Sigmoid colon (tissue), 7 donors: ENCODE results near the gene PAQR4. TPM values are rescaled to one million over a fixed set of nuclear protein-coding genes. Genes with fewer than 3 reads are reported as not detected.

Source experiments
- DNase-seq: peaks from one replicate; pipeline ENCODE4 v3.0.0-alpha.2; 2019
- H3K27ac ChIP-seq, 4 donors: fragments of 200-600 bp; sonication (generic); one replicate each; pipeline ENCODE4 v1.5.1; 2016 to 2019; ENCODE audit warnings: mild to moderate bottlenecking in 1 of 4
- H3K27me3 ChIP-seq, 3 donors: fragments of 200-600 bp; sonication (generic); one replicate each; pipeline ENCODE4 v1.5.1; 2019; ENCODE audit warnings: mild to moderate bottlenecking in 1 of 3
- H3K36me3 ChIP-seq, 4 donors: fragments of 200-600 bp; sonication (generic); one replicate each; pipeline ENCODE4 v1.5.1; 2016 to 2019
- H3K4me1 ChIP-seq, 4 donors: fragments of 200-600 bp; sonication (generic); one replicate each; pipeline ENCODE4 v1.5.1; 2017 to 2019
- H3K4me3 ChIP-seq, 4 donors: fragments of 200-600 bp; sonication (generic); one replicate each; pipeline ENCODE4 v1.5.1; 2017 to 2019; ENCODE audit warnings: mild to moderate bottlenecking in 2 of 4, moderate library complexity in 1 of 4
- H3K9me3 ChIP-seq, 4 donors: fragments of 200-600 bp in 3 of 4; sonication (generic) in 3 of 4; one replicate each; pipeline versions ENCODE4 v1.5.1 to v1.6.1; 2013 to 2019
- EP300 ChIP-seq, 4 donors: sonication (generic); formaldehyde crosslinking; IDR thresholded peaks; one replicate each; pipeline ENCODE4 v1.6.1; 2017; ENCODE audit warnings: antibody characterized with exemption in 4 of 4
- POLR2A ChIP-seq, 2 donors: fragments of 450-650 bp; IDR thresholded peaks; one replicate each; pipeline ENCODE4 v1.6.1; 2016; ENCODE audit warnings: antibody characterized with exemption in 2 of 2, mild to moderate bottlenecking in 2 of 2, moderate library complexity in 2 of 2
- POLR2AphosphoS5 ChIP-seq, 4 donors: sonication (generic); formaldehyde crosslinking; IDR thresholded peaks; one replicate each; pipeline ENCODE4 v1.6.1; 2017; ENCODE audit warnings: antibody characterized with exemption in 4 of 4
- WGBS, 2 donors: extraction: QIAGEN DNeasy Blood & Tissue Kit; methylation state at CpG; one replicate each; pipeline ENCODE4 v1.1.7; 2013; 5-methylcytosine and 5-hydroxymethylcytosine counted together
- intact Hi-C: fragments of 100-400 bp; cut with DNase I; formaldehyde crosslinking; loops from one replicate; pipeline ENCODE4 v1.15.1; 2023
- polyA plus RNA-seq, 3 donors: library from polyadenylated mRNA; stranded (reverse); fragments of 200-250 nt; gene quantifications; one replicate each; pipeline ENCODE4 v1.2.3, GENCODE V29; 2013
- total RNA-seq, 4 donors: library from RNA; depleted of rRNA; stranded (reverse); fragments of >200 nt; gene quantifications; one replicate each; pipeline ENCODE4 v1.1.0, GENCODE V29; 2016
- TF ChIP-seq, protein P1 (sequence below), 4 experiments: fragments of 450-650 bp in 3 of 4; fragments of 200-600 bp in 1 of 4; IDR thresholded peaks; one replicate each; pipeline ENCODE4 v1.5.1; 2016 to 2019; ENCODE audit warnings: antibody characterized with exemption in 4 of 4, mild to moderate bottlenecking in 3 of 4, moderate library complexity in 2 of 4
- donor health status: healthy with polysubstance abuse.
- donor health status: Bipolar disorder and iron deficiency.
- donor health status: healthy.

The PAQR4 gene
- total and polyA plus RNA-seq, 7 donors, result 0.83 to 22.1 (median 3.6) TPM

GRCh38 chr16:3009568-3010390 is 40.6 kb downstream of the PAQR4 start:
- DNase-seq, result no peak
- 48 to 64% methylated on average over 21 of the region's 21 CpGs for WGBS, 2 donors
- TF ChIP-seq POLR2A (IDR thresholded peaks at IDR 0.05) (no peak), EP300 (IDR thresholded peaks at IDR 0.05) (no peak), POLR2AphosphoS5 (IDR thresholded peaks at IDR 0.05) (no peak)
- TF ChIP-seq, protein P1, sequence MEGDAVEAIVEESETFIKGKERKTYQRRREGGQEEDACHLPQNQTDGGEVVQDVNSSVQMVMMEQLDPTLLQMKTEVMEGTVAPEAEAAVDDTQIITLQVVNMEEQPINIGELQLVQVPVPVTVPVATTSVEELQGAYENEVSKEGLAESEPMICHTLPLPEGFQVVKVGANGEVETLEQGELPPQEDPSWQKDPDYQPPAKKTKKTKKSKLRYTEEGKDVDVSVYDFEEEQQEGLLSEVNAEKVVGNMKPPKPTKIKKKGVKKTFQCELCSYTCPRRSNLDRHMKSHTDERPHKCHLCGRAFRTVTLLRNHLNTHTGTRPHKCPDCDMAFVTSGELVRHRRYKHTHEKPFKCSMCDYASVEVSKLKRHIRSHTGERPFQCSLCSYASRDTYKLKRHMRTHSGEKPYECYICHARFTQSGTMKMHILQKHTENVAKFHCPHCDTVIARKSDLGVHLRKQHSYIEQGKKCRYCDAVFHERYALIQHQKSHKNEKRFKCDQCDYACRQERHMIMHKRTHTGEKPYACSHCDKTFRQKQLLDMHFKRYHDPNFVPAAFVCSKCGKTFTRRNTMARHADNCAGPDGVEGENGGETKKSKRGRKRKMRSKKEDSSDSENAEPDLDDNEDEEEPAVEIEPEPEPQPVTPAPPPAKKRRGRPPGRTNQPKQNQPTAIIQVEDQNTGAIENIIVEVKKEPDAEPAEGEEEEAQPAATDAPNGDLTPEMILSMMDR (IDR thresholded peaks at IDR 0.05), result no peak
- peaks cover 0 to 3% (median 3%) of the 10 kb centered on the region in 4 donors for H3K4me1 ChIP-seq
- H3K36me3 ChIP-seq, result no peaks in the 10 kb centered on the region
- intact Hi-C loops, result no loop called here
- peaks cover 24 to 95% (median 84%) of the 10 kb centered on the region in 3 donors for H3K27me3 ChIP-seq
- no peak overlapping the region for H3K4me3 ChIP-seq
- H3K27ac ChIP-seq, result no peak overlapping the region
- no peaks in the 10 kb centered on the region for H3K9me3 ChIP-seq

- Histone ChIP-seq H3K9me3 (no peaks in the 10 kb centered on the region), H3K27me3 (peaks cover 24 to 87% (median 77%) of the 10 kb centered on the region in 3 donors), H3K36me3 (no peaks in the 10 kb centered on the region), H3K27ac (no peak overlapping the region), H3K4me3 (no peak overlapping the region), H3K4me1 (no peaks in the 10 kb centered on the region)
- intact Hi-C loops, result no loop called here
- WGBS, 2 donors, result 94 to 95% methylated on average over 8 of the region's 8 CpGs
- no peak for DNase-seq
- TF ChIP-seq POLR2AphosphoS5 (IDR thresholded peaks at IDR 0.05) (no peak), POLR2A (IDR thresholded peaks at IDR 0.05) (no peak), EP300 (IDR thresholded peaks at IDR 0.05) (no peak)
- TF ChIP-seq, protein P1 (IDR thresholded peaks at IDR 0.05), result no peak
Measured at GRCh38 chr16:3010510-3010909, 41.4 kb downstream of the PAQR4 start.

DNA sequence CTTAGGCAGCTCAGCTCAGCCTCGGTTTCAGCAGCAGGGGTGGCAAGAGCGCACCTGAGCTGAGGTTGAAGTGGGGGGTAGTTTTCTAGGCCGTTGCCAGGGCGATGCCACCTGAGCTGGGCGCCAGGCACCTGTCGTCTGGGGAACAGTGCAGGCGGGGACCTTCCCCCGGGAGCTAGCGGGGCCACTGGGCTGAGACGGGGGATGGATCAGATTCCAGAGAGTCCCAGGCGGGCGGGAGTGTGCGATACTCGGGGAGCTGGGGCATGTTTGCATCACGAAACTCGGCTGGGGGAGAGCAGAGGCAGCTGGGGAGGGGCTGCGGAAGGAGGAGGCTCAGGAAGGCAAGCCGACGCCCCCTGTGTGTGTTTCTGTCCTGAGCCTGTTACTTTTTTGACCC is 43.1 kb downstream of the PAQR4 start:
- TF ChIP-seq POLR2AphosphoS5 (IDR thresholded peaks at IDR 0.05) (no peak), POLR2A (IDR thresholded peaks at IDR 0.05) (no peak), EP300 (IDR thresholded peaks at IDR 0.05) (no peak)
- TF ChIP-seq, protein P1 (IDR thresholded peaks at IDR 0.05), result no peak
- H3K27me3 ChIP-seq, result peaks cover 23 to 76% (median 67%) of the 10 kb centered on the region in 3 donors
- no peak overlapping the region for H3K4me3 ChIP-seq
- 13 to 34% methylated on average over 19 of the region's 19 CpGs for WGBS, 2 donors
- no peak overlapping the region for H3K27ac ChIP-seq
- H3K4me1 ChIP-seq, result no peaks in the 10 kb centered on the region
- no peaks in the 10 kb centered on the region for H3K9me3 ChIP-seq
- DNase-seq, result no peak
- intact Hi-C loops, result no loop called here
- H3K36me3 ChIP-seq, result no peaks in the 10 kb centered on the region

DNA sequence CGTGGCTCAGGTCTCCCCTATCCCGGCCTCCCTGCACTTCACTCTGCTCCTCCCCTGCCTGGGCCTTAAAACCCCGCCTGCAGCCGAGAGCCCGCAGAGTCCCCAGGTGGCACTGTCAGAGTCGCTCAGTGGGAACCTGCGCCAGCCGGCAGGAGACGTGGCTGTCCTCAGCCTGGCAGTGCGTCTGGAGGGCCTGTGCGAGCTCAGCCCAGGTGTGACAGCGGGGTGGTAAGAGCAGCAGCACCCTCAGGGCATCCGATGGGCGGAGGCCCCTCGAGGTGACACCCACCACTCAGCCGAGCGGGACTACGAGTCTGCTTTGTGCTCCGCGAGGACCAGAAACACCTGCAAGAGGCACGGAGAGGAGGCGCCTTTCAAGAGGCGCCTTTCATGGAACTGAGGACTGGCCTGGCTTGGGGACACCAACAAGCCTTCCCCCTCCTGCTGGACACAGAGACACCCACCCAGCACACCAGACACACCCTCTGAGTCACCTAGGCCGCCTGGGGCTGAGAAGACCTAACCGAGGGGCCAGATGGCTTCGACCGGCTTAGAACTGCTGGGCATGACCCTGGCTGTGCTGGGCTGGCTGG is 43.8 kb downstream of the PAQR4 start, which contains the start of gene CLDN9:
Gene CLDN9, plus strand, starts transcription at position 96 of the 593 bp plus-strand sequence. Its CDS starts 440 bp downstream, at position 536.
- intact Hi-C loops, result no loop called here
- H3K4me1 ChIP-seq, result peaks cover 0 to 7% (median 4%) of the 10 kb centered on the region in 4 donors
- H3K9me3 ChIP-seq, result no peaks in the 10 kb centered on the region
- DNase-seq, result no peak
- TF ChIP-seq POLR2A (IDR thresholded peaks at IDR 0.05), result no peak
- no peak for TF ChIP-seq POLR2AphosphoS5 (IDR thresholded peaks at IDR 0.05)
- TF ChIP-seq, protein P1 (IDR thresholded peaks at IDR 0.05), result no peak
- no peak for TF ChIP-seq EP300 (IDR thresholded peaks at IDR 0.05)
- 27 to 43% methylated on average over 27 of the region's 27 CpGs for WGBS, 2 donors
- no peak within 1 kb of the TSS for H3K27ac ChIP-seq
- H3K27me3 ChIP-seq, result peaks cover 30 to 76% (median 67%) of the 10 kb centered on the region in 3 donors
- no peaks in the 10 kb centered on the region for H3K36me3 ChIP-seq
- no peak within 1 kb of the TSS for H3K4me3 ChIP-seq
